ENCODE results near the gene MARCHF4. TPM values are rescaled to one million over a fixed set of nuclear protein-coding genes. Genes with fewer than 3 reads are reported as not detected.

The MARCHF4 gene
- polyA plus RNA-seq, 1 donor = 3.2 TPM

DNA sequence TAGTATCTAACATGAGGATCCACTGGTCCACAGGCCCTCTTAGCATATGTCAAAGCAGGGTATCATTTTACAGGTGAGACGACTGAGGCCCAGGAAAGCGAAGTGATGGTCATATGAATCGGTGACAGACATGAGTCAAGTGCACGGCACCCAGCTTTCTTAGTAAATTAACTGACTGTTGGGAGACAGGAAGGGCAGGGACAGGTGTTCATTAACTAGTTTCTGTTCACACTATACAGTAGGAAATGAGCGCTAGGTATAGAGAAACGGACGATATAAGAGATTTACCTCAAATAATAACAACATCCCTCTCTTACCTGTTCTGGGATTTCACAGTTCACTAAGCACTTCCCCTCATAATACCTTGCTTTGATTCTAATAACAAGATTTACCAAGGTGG lies 38.3 kb upstream of the MARCHF4 start:
- H3K36me3 ChIP-seq (ENCODE audit: control insufficient read depth, insufficient read depth, low read length) = peaks cover 9% of the 10 kb centered on the region
- H3K27me3 ChIP-seq (ENCODE audit: control insufficient read depth, insufficient read depth, low read length) = peaks cover 2% of the 10 kb centered on the region
- H3K27ac ChIP-seq (ENCODE audit: low read length) = no peak overlapping the region
- H3K4me3 ChIP-seq (ENCODE audit: low read length) = no peak overlapping the region
- WGBS (ENCODE audit: insufficient coverage, low lambda C conversion rate) = 100% methylated on average over 5 of the region's 7 CpGs
- no peaks in the 10 kb centered on the region for H3K9me3 ChIP-seq (ENCODE audit: control insufficient read depth, low read depth, low read length)
- DNase-seq = no peak
- H3K4me1 ChIP-seq (ENCODE audit: control insufficient read depth, insufficient read depth, low read length) = no peaks in the 10 kb centered on the region

DNA sequence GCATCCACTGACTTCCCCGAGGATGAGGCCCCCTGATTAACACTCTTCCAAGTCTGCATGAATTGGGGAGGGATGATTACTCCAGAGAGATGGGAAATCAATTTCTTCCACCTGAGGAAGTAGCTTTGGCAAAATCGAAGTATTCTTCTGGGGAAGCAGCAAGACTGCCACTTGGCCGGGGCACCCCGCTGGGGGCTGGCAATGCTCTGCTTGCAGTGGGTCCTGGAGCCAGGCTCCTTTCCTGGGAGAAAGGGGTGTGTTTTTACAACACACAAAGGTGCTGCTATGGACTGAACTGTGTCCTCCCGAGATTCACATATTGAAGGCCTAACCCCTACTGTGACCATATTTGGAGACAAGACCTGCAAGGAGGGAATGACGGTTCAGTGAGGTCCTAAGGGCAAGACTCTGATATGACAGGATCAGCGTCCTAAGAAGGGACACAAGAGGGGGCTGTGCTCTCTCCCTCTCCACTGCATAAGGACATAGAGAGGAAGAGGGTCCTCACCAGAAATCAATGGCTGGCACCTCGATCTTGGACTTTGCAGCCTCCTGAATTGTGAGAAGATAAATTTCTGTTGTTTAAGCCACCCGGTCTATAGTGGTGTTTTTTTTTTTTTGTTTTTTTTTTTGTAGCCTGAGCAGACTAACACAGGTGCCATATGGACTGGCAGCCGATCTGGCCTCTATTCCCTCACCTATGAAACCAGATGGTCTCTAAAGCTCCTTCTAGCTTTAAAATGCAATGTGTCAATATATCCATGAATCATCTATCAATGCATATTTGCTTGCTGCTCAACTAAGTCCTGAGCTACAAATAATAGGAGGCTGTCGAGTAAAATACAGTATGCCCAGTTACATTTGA lies 36.4 kb upstream of the MARCHF4 start:
- H3K9me3 ChIP-seq (ENCODE audit: control insufficient read depth, low read depth, low read length) = no peaks in the 10 kb centered on the region
- H3K4me1 ChIP-seq (ENCODE audit: control insufficient read depth, insufficient read depth, low read length) = no peaks in the 10 kb centered on the region
- no peaks in the 10 kb centered on the region for H3K36me3 ChIP-seq (ENCODE audit: control insufficient read depth, insufficient read depth, low read length)
- 20% methylated on average over 1 of the region's 11 CpGs for WGBS (ENCODE audit: insufficient coverage, low lambda C conversion rate)
- no peak overlapping the region for H3K4me3 ChIP-seq (ENCODE audit: low read length)
- peaks cover 2% of the 10 kb centered on the region for H3K27me3 ChIP-seq (ENCODE audit: control insufficient read depth, insufficient read depth, low read length)
- H3K27ac ChIP-seq (ENCODE audit: low read length) = no peak overlapping the region
- DNase-seq = peak in 1 of 2 donors; percentile 48

DNA sequence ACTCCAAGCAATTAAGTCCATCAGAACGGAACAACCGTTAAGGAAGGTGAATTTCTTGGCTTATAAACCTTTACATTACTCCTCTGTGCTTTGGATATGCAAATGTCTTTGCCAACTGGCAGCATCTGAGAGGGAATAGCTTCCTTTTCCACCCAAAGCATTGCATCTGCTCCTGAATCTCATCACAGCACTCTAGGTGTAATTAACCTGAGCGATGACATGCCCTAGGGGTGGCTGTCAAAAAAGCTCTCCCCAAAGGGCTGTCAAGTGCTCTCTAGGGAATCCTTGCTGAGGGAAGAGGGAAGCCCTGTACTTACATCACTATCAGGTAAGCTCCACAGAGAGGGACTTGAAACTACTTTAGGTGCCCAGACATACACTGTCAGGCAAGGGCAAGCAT lies 34.5 kb upstream of the MARCHF4 start:
- WGBS (ENCODE audit: insufficient coverage, low lambda C conversion rate) = no CpG with 5 or more reads among the region's 3 CpGs
- Histone ChIP-seq H3K9me3 (ENCODE audit: control insufficient read depth, low read depth, low read length) (no peaks in the 10 kb centered on the region), H3K27me3 (ENCODE audit: control insufficient read depth, insufficient read depth, low read length) (peaks cover 2% of the 10 kb centered on the region), H3K4me1 (ENCODE audit: control insufficient read depth, insufficient read depth, low read length) (no peaks in the 10 kb centered on the region), H3K4me3 (ENCODE audit: low read length) (no peak overlapping the region), H3K27ac (ENCODE audit: low read length) (no peak overlapping the region), H3K36me3 (ENCODE audit: control insufficient read depth, insufficient read depth, low read length) (no peaks in the 10 kb centered on the region)
- DNase-seq = no peak

DNA sequence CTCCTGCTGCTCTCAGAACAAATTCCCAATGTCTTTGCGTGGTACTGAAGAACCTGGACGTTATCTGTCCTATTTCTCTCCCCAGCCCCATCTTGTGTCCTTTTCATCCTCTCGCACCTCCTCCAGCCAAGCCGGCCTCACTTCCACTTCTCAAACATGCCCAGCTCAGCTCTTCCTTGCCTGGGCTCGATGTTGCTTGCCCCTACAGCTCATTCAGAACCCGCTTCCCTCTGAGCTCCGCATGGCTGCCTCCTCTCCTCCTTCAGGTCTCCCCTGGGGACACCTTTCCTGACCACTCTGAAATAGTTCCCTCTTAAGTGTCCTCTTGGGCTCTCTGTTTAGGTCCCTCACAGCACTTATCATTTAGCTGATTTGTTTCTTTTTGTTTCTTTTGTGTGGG lies 33.3 kb upstream of the MARCHF4 start:
- 74% methylated on average over 4 of the region's 7 CpGs for WGBS (ENCODE audit: insufficient coverage, low lambda C conversion rate)
- Histone ChIP-seq H3K27me3 (ENCODE audit: control insufficient read depth, insufficient read depth, low read length) (peaks cover 2% of the 10 kb centered on the region), H3K9me3 (ENCODE audit: control insufficient read depth, low read depth, low read length) (no peaks in the 10 kb centered on the region), H3K4me1 (ENCODE audit: control insufficient read depth, insufficient read depth, low read length) (no peaks in the 10 kb centered on the region), H3K36me3 (ENCODE audit: control insufficient read depth, insufficient read depth, low read length) (no peaks in the 10 kb centered on the region), H3K4me3 (ENCODE audit: low read length) (no peak overlapping the region), H3K27ac (ENCODE audit: low read length) (no peak overlapping the region)
- no peak for DNase-seq

GRCh38 chr2:216404010-216404618 lies 31.8 kb upstream of the MARCHF4 start:
- no CpG with 5 or more reads among the region's 5 CpGs for WGBS (ENCODE audit: insufficient coverage, low lambda C conversion rate)
- peak in 1 of 2 donors; percentile 23 for DNase-seq

DNA sequence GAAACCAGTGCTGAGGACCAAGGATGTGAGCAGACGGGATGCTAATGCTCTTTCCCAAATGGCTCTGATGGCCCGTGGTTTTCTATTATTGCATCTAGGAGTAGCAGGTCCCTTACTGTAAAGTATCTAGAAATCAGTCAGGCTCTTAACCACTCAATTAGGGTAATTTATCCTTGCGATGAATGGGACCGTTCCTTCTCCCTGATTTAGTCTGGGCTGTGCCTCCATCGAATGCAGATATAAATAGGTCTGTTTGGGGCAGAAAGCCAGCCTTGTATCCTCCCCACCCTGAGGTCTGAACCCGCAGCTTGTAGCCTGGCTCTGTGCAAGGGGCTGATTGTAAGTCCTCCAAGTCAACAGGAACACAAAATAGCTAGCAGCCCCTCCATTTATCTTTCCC lies 30.5 kb upstream of the MARCHF4 start:
- Histone ChIP-seq H3K27me3 (ENCODE audit: control insufficient read depth, insufficient read depth, low read length) (peaks cover 2% of the 10 kb centered on the region), H3K27ac (ENCODE audit: low read length) (no peak overlapping the region), H3K4me3 (ENCODE audit: low read length) (no peak overlapping the region), H3K9me3 (ENCODE audit: control insufficient read depth, low read depth, low read length) (no peaks in the 10 kb centered on the region), H3K36me3 (ENCODE audit: control insufficient read depth, insufficient read depth, low read length) (no peaks in the 10 kb centered on the region), H3K4me1 (ENCODE audit: control insufficient read depth, insufficient read depth, low read length) (no peaks in the 10 kb centered on the region)
- no peak for DNase-seq
- no CpG with 5 or more reads among the region's 6 CpGs for WGBS (ENCODE audit: insufficient coverage, low lambda C conversion rate)

More at GRCh38 chr2:216404010-216404618, 31.8 kb upstream of the MARCHF4 start:
- H3K27me3 ChIP-seq (ENCODE audit: control insufficient read depth, insufficient read depth, low read length) = peaks cover 2% of the 10 kb centered on the region
- H3K4me3 ChIP-seq (ENCODE audit: low read length) = no peak overlapping the region
- H3K36me3 ChIP-seq (ENCODE audit: control insufficient read depth, insufficient read depth, low read length) = no peaks in the 10 kb centered on the region
- no peaks in the 10 kb centered on the region for H3K9me3 ChIP-seq (ENCODE audit: control insufficient read depth, low read depth, low read length)
- no peaks in the 10 kb centered on the region for H3K4me1 ChIP-seq (ENCODE audit: control insufficient read depth, insufficient read depth, low read length)
- H3K27ac ChIP-seq (ENCODE audit: low read length) = no peak overlapping the region

DNA sequence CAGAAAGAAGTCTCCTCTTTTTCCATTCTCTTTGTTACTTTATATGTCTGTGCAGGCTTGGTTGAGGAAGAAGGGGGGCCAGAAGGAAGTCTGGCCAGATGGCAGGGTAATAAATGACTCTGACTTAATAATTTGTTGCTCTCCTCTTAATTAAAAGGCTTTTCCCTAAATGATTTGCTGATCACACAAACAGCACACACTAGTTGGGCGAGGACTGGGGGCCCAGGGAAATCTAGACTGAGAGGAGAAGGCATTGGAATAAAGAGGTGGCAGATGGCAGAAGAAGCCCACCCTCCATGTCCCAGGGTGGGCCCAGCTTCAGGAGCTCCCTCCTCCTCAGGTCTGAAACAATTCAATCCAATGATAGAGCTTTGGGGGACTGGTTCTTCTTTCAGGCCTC lies 27.3 kb upstream of the MARCHF4 start:
- Histone ChIP-seq H3K27ac (ENCODE audit: low read length) (no peak overlapping the region), H3K27me3 (ENCODE audit: control insufficient read depth, insufficient read depth, low read length) (peaks cover 5% of the 10 kb centered on the region), H3K9me3 (ENCODE audit: control insufficient read depth, low read depth, low read length) (no peaks in the 10 kb centered on the region), H3K36me3 (ENCODE audit: control insufficient read depth, insufficient read depth, low read length) (no peaks in the 10 kb centered on the region), H3K4me1 (ENCODE audit: control insufficient read depth, insufficient read depth, low read length) (no peaks in the 10 kb centered on the region), H3K4me3 (ENCODE audit: low read length) (no peak overlapping the region)
- DNase-seq = no peak
- WGBS (ENCODE audit: insufficient coverage, low lambda C conversion rate) = no CpG with 5 or more reads among the region's 1 CpG

DNA sequence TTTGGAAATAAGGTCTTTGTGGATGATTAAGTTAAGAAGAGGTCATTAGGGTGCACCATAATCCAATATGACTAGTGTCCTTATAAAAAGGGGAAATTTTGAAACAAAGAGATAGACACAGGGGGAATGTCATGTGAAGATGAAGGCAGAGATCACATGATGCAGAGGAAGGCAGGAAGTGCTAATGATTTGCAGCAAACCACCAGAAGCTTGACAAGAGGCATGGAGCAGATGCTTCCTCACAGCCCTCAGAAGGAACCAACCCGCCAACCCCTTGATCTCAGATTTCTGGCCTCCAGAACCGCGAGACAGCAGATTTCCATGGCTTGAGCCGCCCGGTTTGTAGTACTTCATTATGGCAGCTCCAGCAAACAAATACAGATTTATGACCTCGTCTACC lies 22.6 kb upstream of the MARCHF4 start:
- no peak overlapping the region for H3K27ac ChIP-seq (ENCODE audit: low read length)
- H3K27me3 ChIP-seq (ENCODE audit: control insufficient read depth, insufficient read depth, low read length) = peaks cover 7% of the 10 kb centered on the region
- DNase-seq = no peak
- H3K4me3 ChIP-seq (ENCODE audit: low read length) = no peak overlapping the region
- no peaks in the 10 kb centered on the region for H3K36me3 ChIP-seq (ENCODE audit: control insufficient read depth, insufficient read depth, low read length)
- WGBS (ENCODE audit: insufficient coverage, low lambda C conversion rate) = no CpG with 5 or more reads among the region's 6 CpGs
- H3K9me3 ChIP-seq (ENCODE audit: control insufficient read depth, low read depth, low read length) = no peaks in the 10 kb centered on the region
- no peaks in the 10 kb centered on the region for H3K4me1 ChIP-seq (ENCODE audit: control insufficient read depth, insufficient read depth, low read length)

- H3K27me3 ChIP-seq (ENCODE audit: control insufficient read depth, insufficient read depth, low read length) = peaks cover 7% of the 10 kb centered on the region
- H3K4me1 ChIP-seq (ENCODE audit: control insufficient read depth, insufficient read depth, low read length) = no peaks in the 10 kb centered on the region
- H3K4me3 ChIP-seq (ENCODE audit: low read length) = no peak overlapping the region
- no peak overlapping the region for H3K27ac ChIP-seq (ENCODE audit: low read length)
- DNase-seq = no peak
- no peaks in the 10 kb centered on the region for H3K9me3 ChIP-seq (ENCODE audit: control insufficient read depth, low read depth, low read length)
- WGBS (ENCODE audit: insufficient coverage, low lambda C conversion rate) = 89% methylated on average over 3 of the region's 12 CpGs
- H3K36me3 ChIP-seq (ENCODE audit: control insufficient read depth, insufficient read depth, low read length) = no peaks in the 10 kb centered on the region
Observed at GRCh38 chr2:216392945-216393840, 20.9 kb upstream of the MARCHF4 start.

DNA sequence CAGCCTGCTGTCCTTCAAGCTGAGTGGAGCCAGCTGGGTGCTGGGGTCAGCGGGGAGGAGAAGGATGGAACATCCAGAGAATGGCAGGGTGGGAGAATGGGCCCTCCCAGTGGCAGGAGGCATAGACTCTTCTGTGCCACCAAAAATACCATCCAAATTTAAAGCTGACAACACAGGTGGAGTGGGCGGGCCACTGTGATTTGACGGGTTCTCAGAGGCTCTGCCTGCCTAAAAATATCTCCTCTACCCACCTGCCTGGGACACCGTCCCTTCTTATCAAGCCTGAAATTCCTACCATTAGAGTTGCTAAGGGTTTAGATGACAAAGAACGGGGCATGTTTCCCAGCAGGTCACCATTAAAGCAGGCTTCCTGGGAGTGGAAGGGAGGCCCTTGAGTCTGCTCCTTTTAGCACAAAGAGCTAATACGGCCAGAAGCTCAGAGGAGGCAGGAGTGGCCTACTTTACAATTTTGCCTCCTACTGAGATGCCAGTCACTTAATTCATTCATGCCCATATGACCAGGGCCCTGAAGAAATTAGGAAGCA lies 19.8 kb upstream of the MARCHF4 start:
- Histone ChIP-seq H3K9me3 (ENCODE audit: control insufficient read depth, low read depth, low read length) (no peaks in the 10 kb centered on the region), H3K27me3 (ENCODE audit: control insufficient read depth, insufficient read depth, low read length) (peaks cover 7% of the 10 kb centered on the region), H3K36me3 (ENCODE audit: control insufficient read depth, insufficient read depth, low read length) (no peaks in the 10 kb centered on the region), H3K4me3 (ENCODE audit: low read length) (no peak overlapping the region), H3K27ac (ENCODE audit: low read length) (no peak overlapping the region), H3K4me1 (ENCODE audit: control insufficient read depth, insufficient read depth, low read length) (no peaks in the 10 kb centered on the region)
- no CpG with 5 or more reads among the region's 6 CpGs for WGBS (ENCODE audit: insufficient coverage, low lambda C conversion rate)
- DNase-seq = no peak

Measured in large intestine (tissue), 3 donors.